ENCODE data around the gene LMNB1.

The LMNB1 gene

DNA sequence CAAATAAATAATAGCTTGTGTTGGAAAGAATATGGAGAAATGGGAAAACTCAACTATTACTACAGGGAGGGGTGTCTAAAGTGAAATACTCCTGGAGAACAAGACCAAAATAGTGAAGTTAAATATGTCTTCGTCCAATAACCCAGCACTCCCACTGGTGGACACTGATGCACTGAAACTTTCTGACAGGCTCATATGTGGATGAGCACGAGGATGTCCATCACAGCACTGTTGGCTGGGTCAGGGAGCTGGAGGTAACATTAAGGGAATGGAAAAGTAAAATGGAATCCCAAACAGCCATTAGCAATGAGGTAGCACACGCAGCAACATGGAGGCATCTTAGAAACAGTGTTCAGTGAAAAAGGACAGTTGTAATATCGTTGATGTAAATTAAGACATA is 86.5 kb downstream of the LMNB1 start:
- no peak for DNase-seq

- DNase-seq = no peak
These were observed 87.2 kb downstream of the LMNB1 start for GRCh38 chr5:126864042-126864688.

DNA sequence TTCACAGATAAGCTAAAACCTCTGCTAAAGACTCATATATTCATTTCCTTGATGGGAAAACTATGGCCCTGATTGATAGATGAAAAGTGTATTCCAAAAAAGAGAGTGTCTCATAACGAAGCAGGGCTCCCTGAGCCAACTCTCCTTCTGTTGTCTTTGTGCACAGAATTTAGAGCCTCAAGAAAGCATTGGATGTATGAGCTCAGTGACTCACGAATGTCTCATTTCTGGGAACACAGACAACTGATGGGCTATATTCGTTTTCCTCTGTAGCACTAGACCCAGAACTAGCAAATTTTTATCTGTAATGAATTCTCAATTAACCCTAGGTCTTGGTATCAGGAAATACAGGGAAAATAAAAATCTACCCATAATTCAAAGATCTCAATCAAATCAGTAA is 88.4 kb downstream of the LMNB1 start:
- DNase-seq = peak; percentile 67

DNA sequence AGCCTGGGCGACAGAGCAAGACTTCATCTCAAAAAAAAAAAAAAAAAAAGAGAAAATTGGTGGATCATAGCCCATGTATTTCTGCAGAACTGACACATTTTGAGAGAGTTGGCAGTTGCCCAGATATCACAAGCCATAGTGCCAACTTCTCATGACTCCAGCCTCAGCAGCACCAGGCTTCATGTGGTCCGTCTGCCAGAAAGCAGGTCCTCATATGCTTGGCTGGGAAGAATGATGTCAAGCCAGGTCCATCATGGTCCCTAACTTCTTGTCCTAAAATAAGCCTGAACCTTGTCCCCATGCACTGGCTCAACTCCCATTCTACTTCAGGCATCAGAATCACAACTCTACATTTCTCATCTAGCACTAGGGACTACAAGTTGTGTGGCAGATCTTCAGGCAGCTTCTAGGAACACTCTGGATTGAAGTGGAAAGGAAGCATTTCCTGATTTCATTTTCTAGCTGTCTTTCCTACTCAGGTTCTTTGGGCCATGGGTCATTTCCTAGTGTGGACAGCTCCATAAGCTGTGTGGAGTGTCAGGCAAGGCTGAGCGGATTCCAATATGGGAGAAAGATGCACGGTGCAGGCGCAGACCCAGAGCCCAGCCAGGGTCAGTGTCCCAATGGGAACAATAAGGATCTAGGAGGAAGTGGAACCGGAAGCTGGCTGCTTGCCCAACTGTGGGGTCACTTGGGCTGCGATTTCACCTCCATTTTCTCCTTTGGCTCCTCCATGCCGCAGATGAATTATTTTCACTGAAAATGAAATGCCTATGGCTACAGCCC is 90.1 kb downstream of the LMNB1 start:
- no peak for DNase-seq

- DNase-seq = no peak
These were observed 91.5 kb downstream of the LMNB1 start for GRCh38 chr5:126868338-126869004.

DNA sequence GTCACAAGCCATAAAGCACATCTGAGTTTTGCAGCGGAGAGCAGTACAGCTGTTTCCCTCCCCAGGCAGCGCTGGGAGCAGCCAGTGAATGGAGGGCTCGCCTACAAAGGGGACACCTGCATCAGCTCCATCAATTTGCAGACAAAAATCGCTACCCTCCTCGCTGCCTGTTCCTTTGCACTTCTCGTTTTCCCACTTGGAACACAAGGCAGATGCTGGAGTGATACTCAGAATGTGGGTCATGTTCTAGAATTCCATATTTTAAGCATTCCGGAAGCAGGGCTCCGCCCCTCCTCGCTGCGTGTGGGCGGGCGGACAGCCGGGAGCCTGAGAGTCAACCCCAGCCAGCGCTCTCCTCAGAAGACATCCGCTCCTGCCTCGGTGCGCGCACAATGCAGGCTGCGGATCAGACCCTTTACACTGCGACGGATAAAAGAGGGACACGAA is 92.1 kb downstream of the LMNB1 start:
- peak; percentile 28 for DNase-seq

DNA sequence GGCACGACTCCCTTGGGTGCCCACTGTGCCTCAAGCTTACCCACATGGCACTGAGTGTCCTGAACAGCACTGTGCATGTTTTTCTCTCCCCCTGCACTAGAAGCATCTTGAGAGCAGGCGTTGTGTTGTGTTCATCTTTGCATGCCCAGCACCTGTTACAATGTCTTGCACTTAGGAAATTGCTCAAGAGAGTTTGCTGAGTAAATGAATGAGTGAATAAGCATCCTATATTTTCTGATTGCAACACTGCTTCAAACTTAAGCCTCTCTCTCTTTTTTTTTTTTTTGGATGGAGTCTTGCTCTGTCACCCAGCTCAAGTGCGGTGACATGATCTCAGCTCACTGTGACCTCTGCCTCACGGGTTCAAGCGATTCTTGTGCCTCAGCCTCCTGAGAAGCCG is 94.5 kb downstream of the LMNB1 start:
- peak; percentile 37 for DNase-seq

GRCh38 chr5:126872561-126873354 is 95.8 kb downstream of the LMNB1 start:
- no peak for DNase-seq

DNA sequence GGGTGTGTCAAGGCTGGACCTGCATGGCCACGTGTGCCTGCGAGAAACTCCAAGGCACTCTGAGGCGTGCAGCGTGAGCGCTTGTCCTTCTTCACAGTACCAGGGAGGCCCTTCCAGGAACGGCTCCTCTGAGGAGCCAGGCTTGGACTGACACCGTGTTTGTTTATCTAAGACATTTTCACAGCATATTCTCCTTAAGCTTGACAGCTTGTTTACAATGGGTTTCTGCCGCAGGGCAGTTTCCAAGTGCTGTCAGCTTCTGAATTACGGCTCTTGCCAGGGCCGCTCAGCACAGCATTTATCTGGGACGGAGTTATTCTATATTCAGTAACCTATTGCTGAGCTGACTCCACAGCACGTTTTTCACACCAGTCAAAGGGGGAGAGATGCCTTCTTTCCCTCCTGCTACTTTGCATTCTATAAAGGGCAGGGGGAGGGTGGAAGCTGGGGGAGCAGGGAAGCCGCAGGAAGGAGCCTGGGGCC is 98.4 kb downstream of the LMNB1 start:
- no peak for DNase-seq

DNA sequence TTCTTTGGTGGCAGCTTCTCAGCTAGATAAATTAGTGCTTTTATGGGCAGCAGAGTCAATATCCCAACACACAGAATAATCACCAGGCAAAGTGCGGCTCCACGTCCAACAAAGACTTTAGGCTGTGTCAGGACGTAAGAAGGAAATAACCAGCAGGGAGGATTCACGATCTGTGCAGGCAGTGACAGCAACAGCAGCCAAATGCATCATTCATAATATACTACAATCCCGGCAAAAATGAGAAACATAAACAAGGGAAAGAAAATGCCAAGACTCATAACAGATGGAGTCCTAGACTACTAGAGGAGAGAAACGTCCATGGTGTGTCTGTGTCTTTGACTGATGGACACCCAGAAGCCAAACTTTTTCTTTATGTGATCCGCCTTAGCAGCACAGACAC is 100.7 kb downstream of the LMNB1 start:
- DNase-seq = no peak

DNA sequence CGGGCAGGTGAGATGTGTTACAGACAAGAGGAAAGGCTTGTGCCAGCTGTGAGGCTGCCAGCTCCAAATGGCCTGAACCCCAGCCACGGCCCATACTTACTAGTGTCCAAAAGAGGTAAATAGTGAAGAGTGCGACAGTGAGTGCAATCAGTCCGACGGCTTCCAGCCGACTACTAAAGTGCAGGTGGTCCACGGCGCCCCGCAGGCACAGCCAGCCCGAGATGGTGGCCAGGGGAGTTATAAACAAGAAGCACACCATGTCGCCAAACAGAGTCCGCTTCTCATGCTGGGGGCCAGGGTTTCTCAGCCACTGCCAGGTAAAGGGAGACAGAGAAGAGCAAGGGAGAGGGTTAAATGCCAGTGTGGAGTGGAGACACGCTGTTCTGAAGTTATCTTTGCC is 101.1 kb downstream of the LMNB1 start:
- DNase-seq = no peak

GRCh38 chr5:126878634-126879033 is 101.7 kb downstream of the LMNB1 start:
- no peak for DNase-seq

- no peak for DNase-seq
These were observed 105.1 kb downstream of the LMNB1 start for GRCh38 chr5:126881821-126882600.

DNA sequence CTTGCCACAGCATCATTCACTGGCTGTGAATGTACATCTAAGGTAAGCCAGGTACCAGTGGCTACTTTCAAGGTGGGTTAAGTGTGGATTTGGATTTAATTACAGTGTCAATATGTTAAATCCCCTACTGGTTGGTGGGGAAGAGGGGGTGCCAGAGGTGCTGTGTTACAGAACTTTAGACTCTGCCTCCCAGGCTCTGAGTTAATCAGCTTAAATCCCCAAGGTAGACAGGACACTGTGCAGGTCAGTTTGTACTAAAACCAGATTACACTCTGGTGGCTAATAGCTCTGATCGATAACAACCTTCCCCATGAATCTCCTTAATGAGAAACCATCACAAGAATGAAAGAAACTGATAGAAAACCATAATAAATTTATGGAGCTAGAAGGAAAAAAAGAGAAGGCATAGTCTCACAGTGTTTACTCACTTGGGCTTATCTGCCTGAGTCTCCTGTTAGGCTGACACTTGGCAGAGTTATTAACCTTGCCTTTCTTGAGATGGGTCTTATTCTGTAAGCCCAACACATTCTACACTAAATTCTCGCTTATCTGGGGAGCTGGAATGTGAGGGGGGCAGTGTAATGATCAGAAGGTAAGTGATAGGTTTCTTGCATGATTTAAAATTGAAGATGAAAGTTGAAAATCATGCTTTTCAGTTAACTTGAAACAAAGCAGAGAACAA is 106.8 kb downstream of the LMNB1 start:
- DNase-seq = no peak

GRCh38 chr5:126884269-126884819 is 107.4 kb downstream of the LMNB1 start:
- peak; percentile 92 for DNase-seq

All from HCEC 1CT (cell line).